Cardiac muscle cell (in vitro differentiated cells and primary cell): ENCODE data around the gene PNLIPRP2. TPM values are rescaled to one million over a fixed set of nuclear protein-coding genes. Genes with fewer than 3 reads are reported as not detected.

ENCODE experiments used
- DNase-seq, 2 donors: peaks; one replicate each; pipeline versions ENCODE4 v3.0.0 to v3.0.0-alpha.2; 2010 to 2017; ENCODE audit warnings: low read depth in 1 of 2, low spot score in 1 of 2
- H3K27ac ChIP-seq: fragments of 200-600 bp; sonication (generic); 2 replicates; pipeline ENCODE4 v1.5.1; 2016
- H3K27me3 ChIP-seq: fragments of 200-600 bp; sonication (generic); 2 replicates; pipeline ENCODE4 v1.6.0; 2016; ENCODE audit warnings: control low read depth
- H3K36me3 ChIP-seq: fragments of 200-600 bp; sonication (generic); 2 replicates; pipeline ENCODE4 v1.5.1; 2016; ENCODE audit warnings: control low read depth
- H3K4me1 ChIP-seq: fragments of 200-600 bp; sonication (generic); 2 replicates; pipeline ENCODE4 v1.8.1; 2017; ENCODE audit warnings: low read depth, mild to moderate bottlenecking, mixed run types
- H3K4me3 ChIP-seq: fragments of 200-600 bp; sonication (generic); 2 replicates; pipeline ENCODE4 v1.5.1; 2016; ENCODE audit warnings: mild to moderate bottlenecking
- H3K9me3 ChIP-seq: fragments of 200-600 bp; sonication (generic); 2 replicates; pipeline ENCODE4 v1.5.1; 2017; ENCODE audit warnings: low read depth, mild to moderate bottlenecking, control low read depth
- CTCF ChIP-seq: IDR thresholded peaks from 2 replicates; pipeline ENCODE4 v1.5.1; 2012; ENCODE audit warnings: low read depth, mild to moderate bottlenecking, low read length
- polyA plus RNA-seq: library from polyadenylated mRNA; unstranded; fragments of >200 nt; fragmentation: Nextera tagmentation; extraction: Ambion mirVana; gene quantifications from 2 replicates; pipeline ENCODE4 v1.2.1, GENCODE V29; 2016
- total RNA-seq: library from RNA; depleted of rRNA; stranded (reverse); fragments of >200 nt; gene quantifications from 2 replicates; pipeline ENCODE4 v1.2.3, GENCODE V29; 2016

Gene PNLIPRP2
- total and polyA plus RNA-seq, 2 experiments from 2014 or later: not detected

GRCh38 chr10:116626815-116627214, 6.1 kb downstream of the PNLIPRP2 start:
- H3K9me3 ChIP-seq: no peaks in the 10 kb centered on the region
- H3K36me3 ChIP-seq: no peaks in the 10 kb centered on the region
- no peak for DNase-seq
- H3K27me3 ChIP-seq: peaks cover 27% of the 10 kb centered on the region
- no peak for TF ChIP-seq CTCF
- no peaks in the 10 kb centered on the region for H3K4me1 ChIP-seq
- H3K27ac ChIP-seq: no peak overlapping the region
- no peak overlapping the region for H3K4me3 ChIP-seq

DNA sequence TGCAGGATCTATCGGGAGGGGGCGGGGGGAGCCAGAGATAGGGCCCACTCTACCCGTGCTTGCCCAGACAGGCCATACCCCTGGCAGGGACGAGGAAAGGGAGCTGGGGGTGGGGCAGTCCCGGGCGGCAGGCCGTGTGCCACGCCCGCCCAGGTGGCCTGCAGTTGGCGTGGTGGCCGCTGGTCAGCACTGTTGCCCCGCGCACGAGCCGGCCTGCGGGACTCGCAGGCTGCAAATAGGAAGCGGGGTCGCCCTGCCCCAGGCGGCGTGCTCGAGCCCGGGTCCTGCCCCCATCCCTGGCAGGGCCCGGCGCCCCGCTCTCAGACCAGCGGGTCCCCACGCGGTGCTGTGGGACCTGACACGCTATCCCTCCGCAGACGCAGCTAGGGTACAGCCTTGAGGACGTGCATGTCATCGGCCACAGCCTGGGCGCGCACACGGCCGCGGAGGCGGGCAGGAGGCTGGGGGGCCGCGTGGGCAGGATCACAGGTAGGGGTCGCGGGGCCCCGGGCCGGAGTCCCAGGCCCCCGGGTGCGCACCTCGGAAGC, 6.7 kb downstream of the PNLIPRP2 start:
- no peaks in the 10 kb centered on the region for H3K4me1 ChIP-seq
- no peaks in the 10 kb centered on the region for H3K9me3 ChIP-seq
- TF ChIP-seq CTCF: peak; percentile 19
- peaks cover 27% of the 10 kb centered on the region for H3K27me3 ChIP-seq
- H3K27ac ChIP-seq: no peak overlapping the region
- H3K4me3 ChIP-seq: peak overlapping the region; percentile 43
- no peaks in the 10 kb centered on the region for H3K36me3 ChIP-seq
- peak; percentile 15 to 75 for DNase-seq

- H3K4me1 ChIP-seq: no peaks in the 10 kb centered on the region
- H3K9me3 ChIP-seq: no peaks in the 10 kb centered on the region
- H3K27me3 ChIP-seq: peaks cover 27% of the 10 kb centered on the region
- no peak overlapping the region for H3K4me3 ChIP-seq
- no peak for TF ChIP-seq CTCF
- no peak for DNase-seq
- H3K36me3 ChIP-seq: no peaks in the 10 kb centered on the region
- no peak overlapping the region for H3K27ac ChIP-seq
Measured at GRCh38 chr10:116629340-116629739, 8.6 kb downstream of the PNLIPRP2 start.

DNA sequence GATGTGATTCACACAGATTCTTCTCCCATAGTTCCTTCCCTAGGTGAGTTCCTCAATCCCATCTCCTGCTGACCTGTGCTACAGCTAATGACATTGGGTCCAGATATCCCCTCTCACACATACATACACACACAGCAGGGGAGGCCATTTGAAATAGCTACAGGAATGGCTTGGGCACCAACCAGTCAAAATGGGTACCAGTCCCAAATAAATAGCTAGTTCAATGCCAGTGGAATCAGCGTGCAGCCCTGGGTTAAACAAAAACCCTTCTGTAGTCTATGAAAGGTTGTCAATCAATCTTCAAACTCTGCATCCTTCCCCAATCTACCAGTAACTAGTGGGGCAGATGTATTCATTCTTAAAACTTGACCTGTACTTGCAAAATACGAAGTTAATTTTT, 9.3 kb downstream of the PNLIPRP2 start:
- Histone ChIP-seq H3K4me1 (no peaks in the 10 kb centered on the region), H3K36me3 (no peaks in the 10 kb centered on the region), H3K27ac (no peak overlapping the region), H3K9me3 (no peaks in the 10 kb centered on the region), H3K4me3 (no peak overlapping the region), H3K27me3 (peaks cover 22% of the 10 kb centered on the region)
- no peak for TF ChIP-seq CTCF
- DNase-seq: no peak

DNA sequence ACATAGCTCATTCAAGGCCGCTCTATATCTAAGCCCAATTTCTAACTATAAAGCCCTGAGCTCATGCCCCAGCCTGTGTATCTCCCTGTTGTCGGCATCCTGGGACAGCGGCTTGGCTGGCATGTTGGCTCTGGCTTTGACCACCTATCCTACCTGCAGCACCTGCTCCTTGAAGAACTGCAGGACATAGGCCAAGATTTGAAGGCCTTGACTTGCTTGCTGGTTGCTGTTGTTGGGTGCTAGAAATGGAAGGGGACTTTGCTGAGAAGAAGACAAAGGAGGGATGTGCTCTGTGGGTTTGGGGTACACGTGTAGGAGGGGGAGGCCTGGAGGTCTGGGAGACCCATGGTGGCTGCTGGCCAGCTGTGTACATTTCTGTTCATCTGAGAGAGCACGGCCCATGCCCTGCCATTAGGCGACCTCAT, 11.1 kb downstream of the PNLIPRP2 start:
- Histone ChIP-seq H3K9me3 (no peaks in the 10 kb centered on the region), H3K4me1 (no peaks in the 10 kb centered on the region), H3K4me3 (no peak overlapping the region), H3K36me3 (no peaks in the 10 kb centered on the region), H3K27ac (no peak overlapping the region), H3K27me3 (peaks cover 11% of the 10 kb centered on the region)
- no peak for DNase-seq
- TF ChIP-seq CTCF: no peak
